T-helper 22 cell (primary cell): ENCODE data around the gene CSPG4.
"Not testable (repeated sequence)": the region's sequence is repeated elsewhere in the genome, so short reads cannot be mapped to it uniquely, and the experiment has no call there.

Experiments
- DNase-seq: peaks from one replicate; pipeline ENCODE4 v3.0.0-alpha.2; 2020; ENCODE audit warnings: low read depth

The CSPG4 gene

DNA sequence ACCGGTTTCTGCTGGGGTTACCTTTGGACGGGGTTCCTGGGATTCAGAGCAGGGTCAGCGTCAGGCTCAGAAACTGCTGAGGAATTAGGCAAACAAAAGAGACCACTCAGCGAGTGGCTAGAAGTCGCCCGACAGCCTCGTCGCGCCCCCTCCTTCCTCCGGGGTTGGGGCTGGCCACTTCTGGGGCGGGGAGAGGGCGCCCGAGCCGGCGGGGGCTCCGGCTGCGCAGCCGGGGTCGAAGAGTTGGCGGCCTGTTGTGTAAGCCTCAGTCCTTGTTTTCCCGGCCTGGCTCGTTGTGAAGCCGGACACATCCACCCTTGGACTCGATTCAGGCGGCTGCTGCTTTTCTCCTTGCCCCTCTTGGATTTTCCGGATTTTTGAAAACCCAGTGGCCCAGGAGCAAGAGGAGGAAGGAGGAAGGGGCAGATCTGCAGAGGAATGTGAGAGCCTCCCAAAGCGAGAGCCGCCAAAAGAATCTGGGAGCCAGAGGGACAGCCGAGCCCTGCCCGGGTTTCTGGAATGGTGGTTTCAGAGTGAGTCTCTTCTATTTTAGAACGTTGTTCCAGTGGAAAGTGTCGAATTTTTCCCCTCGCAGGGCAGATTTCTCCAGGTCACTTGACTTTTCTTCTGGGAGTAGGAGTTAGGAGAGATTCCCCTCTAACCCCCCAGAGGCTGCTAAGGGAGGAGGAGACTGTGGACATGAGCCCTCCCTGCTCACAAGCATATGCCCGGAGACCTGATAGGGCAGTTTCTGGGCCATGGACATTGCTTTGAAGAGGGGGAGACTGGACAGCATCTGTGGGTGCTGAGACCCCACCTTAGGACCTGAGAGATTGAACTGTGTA is 64.3 kb downstream of the CSPG4 start:
- DNase-seq: no peak

DNA sequence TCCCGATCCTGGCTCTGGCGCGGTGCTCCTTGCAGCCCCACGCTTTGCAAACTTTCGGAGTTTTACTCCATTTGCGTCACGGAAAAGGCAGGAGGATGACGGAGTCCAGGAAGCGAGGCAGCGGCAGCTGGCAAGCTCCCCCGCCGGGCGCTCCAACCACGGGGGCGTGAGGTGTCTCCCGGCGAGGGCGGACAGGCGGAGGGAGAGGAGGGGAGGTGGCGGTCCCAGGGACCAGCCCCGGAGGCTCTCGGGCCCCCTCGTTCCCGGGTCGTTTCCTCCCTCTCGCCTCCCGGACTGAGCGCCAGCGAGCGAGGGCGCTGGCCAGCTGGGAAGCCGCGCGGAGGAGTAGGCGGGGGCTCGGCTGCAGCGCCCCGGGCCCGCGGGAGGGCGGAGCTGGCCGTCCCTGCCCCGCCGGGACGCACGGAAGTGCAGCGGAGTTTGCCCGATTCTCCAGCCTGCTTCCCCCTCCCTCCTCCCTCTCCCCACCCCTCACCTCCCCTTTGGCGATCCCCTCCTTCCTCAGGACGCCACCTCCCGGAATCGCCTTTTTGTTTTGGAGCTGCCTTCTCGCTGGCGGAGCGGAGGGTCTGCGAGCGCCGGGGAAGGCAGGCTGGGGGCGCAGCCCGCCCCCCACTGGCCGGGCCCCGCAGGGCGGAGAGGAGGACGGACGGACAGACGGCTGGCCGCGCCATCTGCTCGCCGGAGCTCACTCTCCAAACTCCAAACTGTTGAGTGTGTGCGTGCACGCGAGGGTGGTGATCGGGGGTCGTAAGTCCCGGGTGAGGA is 65.1 kb downstream of the CSPG4 start, which contains the start of gene SNX33:
Gene SNX33, plus strand, starts transcription at position 543 of the 786 bp plus-strand sequence. CDS start 1,191 bp downstream, outside the sequence.
- DNase-seq: peak; percentile 45

DNA sequence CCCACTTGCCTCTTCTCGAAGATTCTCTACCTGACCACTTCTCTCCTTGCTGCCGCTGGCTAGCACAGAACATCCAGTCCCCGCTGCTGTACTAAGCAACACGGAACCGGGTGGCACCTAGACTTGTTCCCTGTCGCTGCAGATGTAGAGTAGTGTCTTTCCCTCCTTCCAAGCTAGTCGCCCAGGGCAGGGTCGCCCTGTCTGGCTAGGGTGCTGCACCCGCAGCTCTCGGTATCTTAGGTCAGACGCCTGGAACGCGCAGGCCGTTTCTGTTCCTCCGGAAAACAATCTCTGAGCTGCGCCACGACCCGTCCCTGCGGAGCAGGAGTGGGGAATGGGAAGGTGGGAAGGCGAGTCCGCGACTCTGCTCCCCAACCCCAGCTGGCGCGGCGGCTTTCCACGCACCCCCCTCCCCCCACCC is 65.7 kb downstream of the CSPG4 start:
- no peak for DNase-seq

DNA sequence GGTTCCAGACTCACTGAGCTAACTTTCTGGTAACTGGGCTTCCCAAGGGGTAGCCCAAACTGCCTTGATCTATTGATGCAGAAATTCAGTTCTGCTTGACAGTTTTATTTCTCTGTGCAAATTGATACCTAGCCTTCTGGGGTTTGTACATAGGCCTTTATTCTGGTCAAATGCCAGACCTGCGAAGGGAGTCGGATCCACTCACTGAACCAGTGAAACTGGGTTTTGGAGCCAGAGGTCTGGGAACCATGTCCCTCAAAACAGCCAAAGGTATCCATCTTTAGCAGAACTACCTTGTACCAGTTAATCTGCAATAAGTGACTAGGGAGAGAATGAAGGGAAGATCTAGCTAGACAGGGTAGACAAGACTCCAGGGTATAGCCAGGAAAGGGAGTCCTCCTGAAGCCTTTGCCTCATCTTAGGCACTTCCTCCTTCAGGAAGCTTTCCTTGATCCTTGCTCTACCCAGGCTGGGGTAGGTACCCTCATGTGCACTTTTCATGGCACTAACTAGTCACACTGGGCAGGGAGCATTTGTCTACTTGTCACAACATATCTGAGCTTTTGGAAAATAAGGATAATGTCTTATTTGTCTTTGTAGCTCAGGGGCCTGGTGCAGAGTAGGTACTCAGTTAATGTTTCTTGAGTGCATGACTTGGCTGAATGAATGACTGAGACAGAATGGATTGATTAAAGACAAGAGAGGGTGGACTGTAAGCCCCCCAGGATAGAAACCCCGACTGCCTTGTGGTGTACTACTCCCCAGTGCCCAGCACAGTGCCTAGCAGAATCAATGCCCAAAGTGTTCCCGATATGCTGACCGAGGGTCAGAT is 66.3 kb downstream of the CSPG4 start:
- DNase-seq: no peak

DNA sequence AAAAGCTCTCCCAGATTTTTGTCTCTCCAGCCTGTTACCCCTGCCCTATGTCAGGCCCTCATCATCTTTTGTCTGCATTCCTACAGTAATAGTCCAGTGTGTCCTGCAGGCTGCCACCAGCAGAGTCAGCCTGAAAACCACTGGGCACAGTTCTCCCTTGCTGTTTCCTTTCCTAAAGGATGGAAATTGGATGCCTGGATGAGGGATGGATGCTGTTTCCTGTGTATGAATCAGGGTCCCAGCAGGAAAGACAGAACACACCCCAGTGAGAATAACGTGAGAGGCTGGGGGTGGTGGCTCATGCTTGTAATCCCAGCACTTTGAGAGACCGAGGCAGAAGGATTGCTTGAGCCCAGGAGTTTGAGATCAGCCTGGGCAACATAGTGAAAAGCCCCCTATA is 68.3 kb downstream of the CSPG4 start:
- no peak for DNase-seq

DNA sequence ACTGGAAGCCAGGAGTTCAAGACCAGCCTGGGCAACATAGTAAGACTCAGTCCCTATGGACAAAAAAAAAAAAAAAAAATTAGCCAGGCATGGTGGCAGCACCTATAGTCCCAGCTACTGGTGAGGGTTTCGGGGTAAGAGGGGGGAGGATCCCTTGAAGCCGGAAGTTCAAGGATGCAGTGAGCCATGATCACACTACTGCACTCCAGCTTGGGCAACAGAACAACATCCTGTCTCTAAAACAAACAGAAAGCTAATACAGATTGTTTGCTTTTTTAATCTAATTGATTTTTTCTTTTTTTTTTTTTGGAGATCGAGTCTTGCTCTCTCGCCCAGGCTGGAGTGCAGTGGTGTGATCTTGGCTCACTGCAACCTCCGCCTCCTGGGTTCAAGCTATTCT is 71.0 kb downstream of the CSPG4 start:
- DNase-seq: no peak

DNA sequence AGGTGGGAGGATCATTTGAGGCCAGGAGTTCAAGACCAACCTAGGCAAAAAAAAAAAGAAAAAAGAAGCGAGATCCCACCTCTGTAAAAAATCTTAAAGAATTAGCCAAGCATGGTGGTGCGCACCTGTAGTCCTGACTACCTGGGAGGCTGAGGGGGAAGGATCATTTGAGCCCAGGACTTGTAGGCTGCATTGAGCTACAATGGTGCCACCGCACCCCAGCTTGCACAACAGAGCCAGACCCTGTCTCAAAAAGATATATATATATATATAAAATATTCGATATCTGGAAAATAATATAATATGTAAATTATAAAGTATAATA is 71.5 kb downstream of the CSPG4 start:
- DNase-seq: no peak

DNA sequence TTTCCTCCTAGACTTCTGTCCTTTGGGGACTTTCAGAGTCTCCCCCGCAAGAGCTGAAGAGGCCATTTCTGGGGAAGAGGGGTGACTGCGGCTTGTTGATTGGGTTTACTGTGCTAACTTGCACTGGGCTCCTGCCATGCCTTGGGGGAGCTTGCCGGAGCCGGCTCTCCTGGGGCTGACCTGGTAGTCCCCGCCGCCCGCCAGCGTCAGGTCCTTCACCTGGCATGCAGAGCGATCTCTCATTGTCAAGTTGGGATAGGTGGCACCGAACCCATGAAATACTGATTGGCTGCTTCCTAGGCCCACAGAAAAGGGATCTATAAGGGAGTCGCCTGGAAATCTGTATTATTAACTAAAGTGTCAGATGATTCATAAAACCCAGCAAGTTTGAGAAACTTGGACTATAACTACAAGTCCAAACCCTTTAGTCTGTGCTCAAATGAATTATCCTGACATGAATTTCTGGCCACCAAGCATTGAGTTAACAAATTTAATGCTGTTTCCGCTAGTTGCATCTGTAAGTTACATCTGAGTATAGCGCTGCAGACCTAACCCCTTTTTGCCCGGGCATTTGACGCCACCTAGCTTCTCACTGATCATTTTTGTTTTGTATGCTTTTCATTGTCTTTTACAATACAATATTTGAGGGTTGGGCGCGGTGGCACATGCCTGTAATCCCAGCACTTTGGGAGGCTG is 72.0 kb downstream of the CSPG4 start:
- no peak for DNase-seq

DNA sequence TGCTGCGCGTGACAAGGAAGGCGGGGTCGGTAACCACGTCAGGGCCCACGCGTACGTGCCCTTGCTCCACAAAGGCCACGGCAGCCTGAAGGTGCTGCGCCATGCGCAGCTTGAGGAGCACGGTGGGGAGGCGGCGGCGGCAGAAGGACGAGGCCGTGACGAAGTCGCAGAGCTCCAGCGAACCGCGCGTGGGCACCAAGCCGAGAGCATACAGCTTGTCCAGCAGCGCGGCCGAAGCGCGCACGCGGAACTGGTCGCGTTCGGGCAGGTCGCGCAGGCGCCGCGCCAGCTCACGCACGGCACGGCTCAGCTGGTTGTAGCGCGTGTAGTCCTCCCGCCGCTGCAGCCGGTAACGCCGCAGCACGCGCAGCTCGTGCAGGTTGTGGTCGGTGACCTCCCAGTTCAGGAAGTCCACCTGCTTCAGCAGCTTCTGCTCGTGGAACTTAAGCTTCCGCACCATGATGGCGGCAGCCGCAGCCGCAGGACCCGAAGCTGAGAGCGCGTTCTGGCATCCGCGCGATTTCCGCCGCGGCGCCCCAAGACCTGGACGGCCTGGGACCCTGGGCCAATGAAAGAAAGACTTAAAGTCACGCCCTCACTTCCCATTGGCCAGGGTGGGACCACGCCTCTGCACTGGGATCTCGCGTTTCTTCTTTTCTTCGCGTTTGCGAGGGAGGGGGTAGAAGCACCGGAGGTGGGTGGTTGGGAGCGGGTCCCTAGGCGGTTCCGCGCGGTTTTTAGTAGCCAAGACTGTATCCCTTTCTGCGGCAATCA is 72.8 kb downstream of the CSPG4 start, which contains the start of gene IMP3:
Gene IMP3, minus strand, starts transcription at position 516 of the 774 bp plus-strand sequence. Its CDS starts 56 bp downstream, at position 460.
- peak; percentile 89 for DNase-seq

DNA sequence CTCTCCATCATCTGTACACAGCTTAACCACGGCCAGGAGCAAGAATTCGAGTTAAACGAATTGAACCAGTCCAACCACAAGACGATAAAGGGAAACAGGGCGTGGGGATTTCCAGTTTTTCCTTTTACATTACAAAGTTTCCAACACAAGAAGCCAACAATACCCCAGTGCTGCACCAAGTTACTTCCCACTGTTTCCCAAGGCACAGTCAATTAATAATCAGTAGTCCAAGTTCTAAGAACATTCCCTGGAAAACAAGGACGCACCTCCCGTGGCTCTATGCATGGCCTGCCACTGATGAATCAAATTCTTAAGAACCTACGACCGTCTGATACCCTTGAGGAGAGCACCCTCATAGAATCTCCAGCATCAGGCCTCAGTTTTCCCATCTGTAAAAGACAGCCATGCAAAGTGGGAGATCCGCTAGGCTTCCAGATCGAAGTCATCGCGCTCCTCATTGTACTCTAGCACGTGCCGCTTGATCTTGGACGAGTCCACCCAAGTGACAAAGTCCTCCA is 73.4 kb downstream of the CSPG4 start:
- DNase-seq: no peak

DNA sequence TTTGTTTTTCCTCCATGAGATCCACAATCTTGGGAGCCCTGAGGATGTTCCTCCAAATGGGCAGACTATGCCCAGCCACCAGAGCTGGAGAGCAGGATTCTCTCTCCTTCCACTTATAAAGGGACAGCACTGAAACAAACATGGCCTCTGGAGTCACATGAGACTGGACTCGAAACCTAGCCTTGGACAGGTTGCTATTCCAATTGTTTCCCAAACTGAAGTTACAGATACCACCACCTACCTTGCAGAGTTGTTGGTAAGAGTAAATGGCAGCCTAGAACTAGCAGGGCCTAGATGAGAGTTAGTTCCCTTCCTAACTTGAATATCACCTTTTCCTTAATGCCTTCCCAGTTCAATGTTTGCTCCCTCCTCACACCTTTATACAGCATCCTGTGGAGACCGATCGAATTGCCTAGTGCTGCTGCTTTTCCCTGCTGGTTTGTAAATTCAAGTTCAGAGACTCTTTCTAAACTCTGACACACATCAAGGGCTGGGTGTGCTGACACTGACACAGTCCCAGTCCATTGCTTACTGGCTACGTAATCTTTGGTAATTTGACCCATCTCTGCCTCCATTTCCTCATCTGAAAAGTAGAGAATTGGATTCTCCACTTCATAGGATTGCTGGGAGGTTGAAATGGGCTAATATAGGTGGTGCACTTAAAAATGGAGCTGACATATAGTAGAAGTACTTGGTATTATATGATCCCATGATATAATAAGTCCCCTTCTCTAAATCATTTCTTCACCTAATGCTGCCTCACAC is 75.2 kb downstream of the CSPG4 start:
- no peak for DNase-seq

DNA sequence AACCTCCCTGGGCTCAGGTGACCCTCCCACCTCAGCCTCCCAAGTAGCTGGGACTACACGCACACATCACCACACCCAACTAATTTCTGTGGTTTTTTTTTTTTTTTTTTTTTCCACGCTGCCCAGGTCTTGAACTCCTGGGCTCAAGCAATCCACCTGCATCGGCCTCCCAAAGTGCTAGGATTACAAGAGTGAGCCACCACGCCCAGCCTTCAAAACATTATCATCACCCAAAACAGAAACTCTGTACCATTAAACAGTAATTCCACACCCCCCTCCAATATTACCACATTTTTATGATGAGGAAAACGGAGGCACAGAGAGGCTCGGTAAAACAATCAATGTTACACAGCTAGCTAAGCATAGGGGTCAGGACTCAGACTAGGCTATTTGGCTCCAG is 76.6 kb downstream of the CSPG4 start:
- no peak for DNase-seq

DNA sequence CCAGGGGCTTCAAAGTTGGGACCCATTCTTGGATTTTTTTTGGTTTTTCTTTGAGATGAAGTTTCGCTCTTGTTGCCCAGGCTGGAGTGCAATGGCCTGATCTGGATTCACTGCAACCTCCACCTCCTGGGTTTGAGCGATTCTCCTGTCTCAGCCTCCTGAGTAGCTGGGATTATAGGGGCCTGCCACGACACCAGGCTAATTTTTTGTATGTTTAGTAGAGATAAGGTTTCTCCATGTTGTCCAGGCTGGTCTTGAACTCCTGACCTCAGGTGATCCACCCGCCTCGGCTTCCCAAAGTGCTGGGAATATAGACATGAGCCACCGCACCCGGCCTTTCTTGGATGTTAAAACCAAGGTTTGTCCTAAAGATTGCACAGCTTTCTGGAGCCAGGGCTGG is 78.7 kb downstream of the CSPG4 start:
- DNase-seq: not testable (repeated sequence)

DNA sequence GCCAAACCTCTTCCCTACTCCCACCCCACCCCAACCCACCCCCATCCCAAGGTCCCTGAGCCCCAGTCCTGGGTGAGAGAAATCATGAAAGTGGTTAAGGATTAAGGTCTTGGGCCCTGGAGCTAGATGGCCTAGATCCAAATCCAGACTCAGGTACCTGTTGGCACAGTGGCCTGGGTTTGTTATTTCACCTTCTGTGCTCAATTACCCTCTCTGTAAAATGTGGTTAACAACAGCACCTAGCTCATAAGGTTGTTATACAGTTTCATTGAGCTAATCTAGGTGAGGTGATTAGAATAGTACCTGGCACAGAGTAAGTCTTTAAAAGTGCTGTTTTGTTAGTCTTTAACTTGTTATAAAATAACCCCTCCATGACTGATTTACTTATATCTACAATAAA is 80.7 kb downstream of the CSPG4 start:
- no peak for DNase-seq

DNA sequence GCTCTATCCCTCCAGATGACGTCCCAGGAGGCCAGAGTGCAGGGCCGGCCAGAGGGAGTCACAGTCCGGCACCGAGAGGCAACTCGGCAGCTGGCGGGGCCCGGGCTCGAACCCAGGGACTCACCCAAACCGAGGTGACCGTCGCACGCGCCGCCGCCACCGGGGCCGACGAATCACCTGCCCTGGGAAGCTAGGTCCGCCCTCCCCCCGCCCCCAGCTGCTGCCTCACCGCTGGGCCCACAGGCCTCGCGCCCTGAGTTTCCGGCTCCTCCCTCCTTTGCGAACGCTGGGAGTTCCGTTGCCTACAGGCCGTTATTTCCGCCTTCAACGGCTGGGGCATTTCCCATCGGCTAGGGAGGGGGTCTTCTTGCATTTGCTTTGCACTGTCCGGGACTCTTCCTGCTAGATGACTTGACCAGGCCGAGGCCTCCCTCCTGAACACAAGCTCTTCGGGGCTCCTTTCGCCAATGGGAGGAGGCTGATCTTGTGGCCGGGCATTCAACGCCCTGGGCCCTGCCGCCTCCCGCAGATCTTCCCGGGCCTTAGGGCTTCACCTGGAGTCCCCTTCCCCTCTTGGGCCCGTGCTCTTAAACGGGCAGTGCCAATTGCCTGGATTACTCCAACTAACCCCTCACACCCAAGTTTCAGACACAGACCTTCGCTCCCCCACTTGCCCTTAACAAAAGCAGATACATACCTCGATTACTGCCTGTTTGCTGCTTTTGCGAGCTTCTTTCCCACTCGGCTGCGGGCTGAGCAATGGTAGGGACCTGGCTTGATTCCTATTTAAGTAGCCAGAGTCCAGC is 86.9 kb downstream of the CSPG4 start, which contains the start of gene SNUPN:
Gene SNUPN, minus strand, starts transcription at position 184 of the 806 bp plus-strand sequence. CDS start 4,674 bp downstream, outside the sequence.
- DNase-seq: peak; percentile 88
